Naive thymus-derived CD8-positive, alpha-beta T cell (primary cell): ENCODE data around the gene ZNF33A. TPM values are rescaled to one million over a fixed set of nuclear protein-coding genes. Genes with fewer than 3 reads are reported as not detected.

Source experiments
- ATAC-seq, 2 donors: fragments of 150-1000 bp; cut with Tn5 transposase in 1 of 2; sonication (Bioruptor Pico), chemical (Tn5 transposase) in 1 of 2; 1 replicate in 1 of 2; 2 replicates in 1 of 2; pipeline ENCODE4 v1.10.0; 2021; ENCODE audit warnings: mild to moderate bottlenecking in 2 of 2, moderate library complexity in 2 of 2
- POLR2A ChIA-PET: fragments of 350-600 bp; sonication (Branson Sonifier 250); formaldehyde crosslinking; loops from one replicate; lab custom pipeline; 2021; ENCODE audit warnings: antibody characterized with exemption; lab: Charles Lee
- DNase-seq, 10 donors: peaks; one replicate each; pipeline versions ENCODE4 v3.0.0 to v3.0.0-alpha.2; 2020 to 2022
- H3K27ac Mint-ChIP-seq, 10 donors: one replicate each; pipeline ENCODE4 v1.8.0; 2020 to 2022; ENCODE audit warnings: mild to moderate bottlenecking in 10 of 10, mixed read lengths in 10 of 10, moderate library complexity in 4 of 10, inconsistent platforms in 1 of 10
- H3K27me3 Mint-ChIP-seq, 5 donors: one replicate each; pipeline ENCODE4 v1.8.0; 2021 to 2022; ENCODE audit warnings: mixed read lengths in 5 of 5
- H3K36me3 Mint-ChIP-seq, 3 donors: one replicate each; pipeline ENCODE4 v1.8.0; 2020 to 2022; ENCODE audit warnings: mixed read lengths in 3 of 3, mild to moderate bottlenecking in 2 of 3, inconsistent platforms in 1 of 3
- H3K4me1 Mint-ChIP-seq, 4 donors: one replicate each; pipeline ENCODE4 v1.8.0; 2021 to 2022; ENCODE audit warnings: mixed read lengths in 4 of 4
- H3K4me3 Mint-ChIP-seq, 10 donors: one replicate each; pipeline ENCODE4 v1.8.0; 2020 to 2022; ENCODE audit warnings: mild to moderate bottlenecking in 10 of 10, mixed read lengths in 10 of 10, moderate library complexity in 6 of 10, inconsistent platforms in 1 of 10
- H3K9me3 Mint-ChIP-seq, 9 donors: one replicate each; pipeline ENCODE4 v1.8.0; 2020 to 2022; ENCODE audit warnings: mixed read lengths in 9 of 9, mild to moderate bottlenecking in 3 of 9, inconsistent platforms in 1 of 9, moderate library complexity in 1 of 9
- polyA plus RNA-seq, 3 donors: library from polyadenylated mRNA; unstranded; fragments of 300-500 nt; fragmentation: Illumina TruSeq; gene quantifications; one replicate each; pipeline ENCODE4 v1.2.3, GENCODE V29; 2021
- total RNA-seq, 8 experiments: library from RNA in 2 of 8; stranded (reverse) in 2 of 8; gene quantifications; one replicate each; pipeline ENCODE4 v1.2.3 and lab custom pipeline; 2021 to 2026

ZNF33A gene
- total and polyA plus RNA-seq, 5 experiments from 2014 or later, result 13.4 to 76.1 (median 21.4) TPM

DNA sequence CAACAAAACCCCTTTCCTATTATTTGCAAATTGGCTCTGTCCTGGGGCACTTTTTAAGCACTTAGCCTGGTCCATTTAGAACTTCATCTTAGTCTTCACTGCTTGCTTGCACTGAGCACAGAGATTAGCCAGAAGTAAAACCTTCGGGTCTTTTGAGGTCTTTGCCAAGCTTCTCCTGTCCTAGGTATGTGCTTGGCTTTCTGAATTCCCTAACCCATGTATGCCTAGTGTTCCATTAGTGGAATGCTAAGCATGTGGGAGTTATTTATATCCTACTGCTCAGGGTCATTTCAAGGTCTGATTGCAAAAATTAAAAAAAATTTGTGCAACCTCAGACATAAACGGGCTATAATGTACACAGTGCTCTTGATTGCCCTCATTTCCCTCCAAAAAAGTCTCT, 101.7 kb downstream of the ZNF33A start:
- Mint-ChIP-seq H3K27me3 (no peaks in the 10 kb centered on the region), H3K27ac (no peak overlapping the region), H3K4me1 (no peaks in the 10 kb centered on the region), H3K36me3 (peaks cover 49 to 95% (median 66%) of the 10 kb centered on the region in 3 donors), H3K4me3 (no peak overlapping the region), H3K9me3 (peaks cover 0 to 97% (median 63%) of the 10 kb centered on the region in 9 donors)
- POLR2A ChIA-PET, result no interaction called here
- DNase-seq (no peak), ATAC-seq (no peak)

Other genes with a start within 250 kb of the ZNF33A start
- gene ZNF248, start 153.1 kb upstream of the ZNF33A start, total RNA-seq, result 10 to 100 TPM; 18.8 to 19.1 TPM
- 1 to 10 TPM; 4.8 to 6.7 (median 5.4) TPM for gene ZNF248, start 153.1 kb upstream of the ZNF33A start, polyA plus RNA-seq
- gene ZNF25, start 34.0 kb upstream of the ZNF33A start, total RNA-seq, result 10 to 100 TPM in 1 of 2 experiments, 1 to 10 TPM in 1; 9.6 to 11.0 TPM
- 1 to 10 TPM; 3.6 to 5.9 (median 5.3) TPM for gene ZNF25, start 34.0 kb upstream of the ZNF33A start, polyA plus RNA-seq
- gene ZNF37A, start 83.7 kb downstream of the ZNF33A start, total RNA-seq, result 10 to 100 TPM; 28.0 to 28.2 TPM
- gene ZNF37A, start 83.7 kb downstream of the ZNF33A start, polyA plus RNA-seq, result 1 to 10 TPM; 1.9 to 4.7 (median 4.6) TPM